WTC11 (cell line): Measurements from ENCODE around the gene ACTN2. TPM values are rescaled to one million over a fixed set of nuclear protein-coding genes. Genes with fewer than 3 reads are reported as not detected.

ENCODE experiments used
- ATAC-seq: fragments of 200-7000 bp; cut with Tn5 transposase; 2 replicates; pipeline ENCODE4 v1.10.0; 2021; ENCODE audit warnings: mild to moderate bottlenecking, moderate library complexity
- CTCF ChIA-PET: fragments of 300-600 bp; sonication (Branson Sonifier 250); formaldehyde crosslinking; loops from one replicate; lab custom pipeline; 2021; ENCODE audit warnings: antibody characterized with exemption; lab: Charles Lee
- POLR2A ChIA-PET: fragments of 350-600 bp; sonication (Branson Sonifier 250); formaldehyde crosslinking; loops from one replicate; lab custom pipeline; 2021; ENCODE audit warnings: antibody characterized with exemption; lab: Charles Lee
- DNase-seq: peaks from one replicate; pipeline ENCODE4 v3.0.0; 2021; ENCODE audit warnings: low spot score
- H3K27ac Mint-ChIP-seq: 2 replicates; pipeline ENCODE4 v1.8.0; 2021; ENCODE audit warnings: mixed read lengths
- H3K27me3 Mint-ChIP-seq: 2 replicates; pipeline ENCODE4 v1.8.0; 2021; ENCODE audit warnings: low read depth, mild to moderate bottlenecking, moderate library complexity, mixed read lengths
- H3K36me3 Mint-ChIP-seq: 2 replicates; pipeline ENCODE4 v1.8.0; 2021; ENCODE audit warnings: mixed read lengths
- H3K4me1 Mint-ChIP-seq: 2 replicates; pipeline ENCODE4 v1.8.0; 2022; ENCODE audit warnings: mixed read lengths
- H3K4me3 Mint-ChIP-seq: 2 replicates; pipeline ENCODE4 v1.8.0; 2021; ENCODE audit warnings: mild to moderate bottlenecking, moderate library complexity, mixed read lengths
- H3K9me3 Mint-ChIP-seq: 2 replicates; pipeline ENCODE4 v1.8.0; 2021; ENCODE audit warnings: mixed read lengths
- AR ChIP-seq: fragments of 250-450 bp; sonication (Bioruptor Pico); IDR thresholded peaks from 2 replicates; pipeline ENCODE4 v1.9.0; 2021; ENCODE audit warnings: mild to moderate bottlenecking
- ARID4B ChIP-seq: sonication (generic); formaldehyde crosslinking; IDR thresholded peaks from 2 replicates; pipeline ENCODE4 v1.8.0; 2023; ENCODE audit warnings: missing genetic modification reagents, mild to moderate bottlenecking, borderline replicate concordance
- CDX4 ChIP-seq: fragments of 250-450 bp; sonication (Bioruptor Pico); IDR thresholded peaks from 2 replicates; pipeline ENCODE4 v1.9.0; 2021; ENCODE audit warnings: moderate library complexity, mild to moderate bottlenecking, inconsistent platforms, borderline replicate concordance
- E2F5 ChIP-seq: sonication (generic); formaldehyde crosslinking; IDR thresholded peaks from 2 replicates; pipeline ENCODE4 v1.8.1; 2022; ENCODE audit warnings: mild to moderate bottlenecking, moderate library complexity, missing genetic modification reagents
- ESRRA ChIP-seq: sonication (generic); formaldehyde crosslinking; IDR thresholded peaks from 2 replicates; pipeline ENCODE4 v1.8.1; 2022; ENCODE audit warnings: mild to moderate bottlenecking, missing genetic modification reagents, borderline replicate concordance
- ETV6 ChIP-seq: sonication (generic); formaldehyde crosslinking; IDR thresholded peaks from 2 replicates; pipeline ENCODE4 v1.8.1; 2022; ENCODE audit warnings: mild to moderate bottlenecking, missing genetic modification reagents
- FOXP1 ChIP-seq: sonication (generic); formaldehyde crosslinking; IDR thresholded peaks from 2 replicates; pipeline ENCODE4 v1.8.0; 2022; ENCODE audit warnings: missing genetic modification reagents, mild to moderate bottlenecking, moderate library complexity, borderline replicate concordance
- HMGA2 ChIP-seq: fragments of 250-450 bp; sonication (Bioruptor Pico); IDR thresholded peaks from 2 replicates; pipeline ENCODE4 v1.4.0; 2021; ENCODE audit warnings: mild to moderate bottlenecking, moderate library complexity
- IRF2 ChIP-seq: sonication (generic); formaldehyde crosslinking; IDR thresholded peaks from 2 replicates; pipeline ENCODE4 v1.8.0; 2022; ENCODE audit warnings: low read depth, missing genetic modification reagents, borderline replicate concordance
- JUN ChIP-seq: sonication (generic); formaldehyde crosslinking; IDR thresholded peaks from 2 replicates; pipeline ENCODE4 v1.8.0; 2023; ENCODE audit warnings: mild to moderate bottlenecking, missing genetic modification reagents
- NFYB ChIP-seq: sonication (generic); formaldehyde crosslinking; conservative IDR thresholded peaks from 2 replicates; pipeline ENCODE4 v1.8.0; 2022; ENCODE audit warnings: low read depth, missing genetic modification reagents
- OVOL2 ChIP-seq: fragments of 250-450 bp; sonication (Bioruptor Pico); IDR thresholded peaks from 2 replicates; pipeline ENCODE4 v1.9.0; 2021; ENCODE audit warnings: mild to moderate bottlenecking, borderline replicate concordance
- SMAD3 ChIP-seq: sonication (generic); formaldehyde crosslinking; IDR thresholded peaks from 2 replicates; pipeline ENCODE4 v1.8.0; 2022; ENCODE audit warnings: missing genetic modification reagents, mild to moderate bottlenecking, borderline replicate concordance
- TCF7 ChIP-seq: sonication (generic); formaldehyde crosslinking; IDR thresholded peaks from 2 replicates; pipeline ENCODE4 v1.8.0; 2022; ENCODE audit warnings: mild to moderate bottlenecking, low read depth, missing genetic modification reagents, moderate library complexity
- TEAD4 ChIP-seq: sonication (generic); formaldehyde crosslinking; IDR thresholded peaks from 2 replicates; pipeline ENCODE4 v1.8.0; 2022; ENCODE audit warnings: mild to moderate bottlenecking, missing genetic modification reagents
- ZNF121 ChIP-seq: sonication (generic); formaldehyde crosslinking; IDR thresholded peaks from 2 replicates; pipeline ENCODE4 v1.8.0; 2023; ENCODE audit warnings: missing genetic modification reagents
- ZNF425 ChIP-seq: fragments of 250-450 bp; sonication (Bioruptor Pico); conservative IDR thresholded peaks from 2 replicates; pipeline ENCODE4 v1.9.0; 2021; ENCODE audit warnings: mild to moderate bottlenecking
- ZNF512 ChIP-seq: sonication (generic); formaldehyde crosslinking; IDR thresholded peaks from 2 replicates; pipeline ENCODE4 v1.8.1; 2022; ENCODE audit warnings: missing genetic modification reagents, borderline replicate concordance
- total RNA-seq: library from RNA; stranded (reverse); gene quantifications from 3 replicates; pipeline ENCODE4 v1.2.3, GENCODE V29; 2021

The ACTN2 gene
- total RNA-seq, 1 experiment from 2014 or later = 2.0 TPM

- Mint-ChIP-seq H3K36me3 (peaks cover 4% of the 10 kb centered on the region; the same call in 1 of the 2 replicates), H3K4me1 (no peaks in the 10 kb centered on the region), H3K27me3 (no peaks in the 10 kb centered on the region), H3K27ac (no peak overlapping the region), H3K4me3 (no peak overlapping the region), H3K9me3 (no peaks in the 10 kb centered on the region)
- TF ChIP-seq ZNF512 (no peak), FOXP1 (no peak), ESRRA (CRISPR knock-in tag) (no peak), NFYB (CRISPR knock-in tag) (no peak), ETV6 (CRISPR knock-in tag) (no peak), ARID4B (CRISPR knock-in tag) (no peak), ZNF425 (CRISPR knock-in tag) (no peak), HMGA2 (CRISPR knock-in tag) (no peak), TCF7 (no peak), TEAD4 (CRISPR knock-in tag) (no peak), ZNF121 (CRISPR knock-in tag) (no peak), AR (no peak), E2F5 (no peak), CDX4 (CRISPR knock-in tag) (no peak), SMAD3 (CRISPR knock-in tag) (no peak), OVOL2 (CRISPR knock-in tag) (no peak), JUN (CRISPR knock-in tag) (no peak), IRF2 (no peak)
- CTCF ChIA-PET = no interaction called here
- no peak for DNase-seq
- POLR2A ChIA-PET = no interaction called here
- no peak for ATAC-seq
Observed at GRCh38 chr1:236727521-236727920, 41.2 kb downstream of the ACTN2 start.
